Stimulated activated naive B cell treated with anti-CD40 and anti-IgM and Interleukin-4, amounts not matched to agents 10 μg/mL and 1 μg/mL and 100 μg/mL, for 72 hours (primary cell): Measurements from ENCODE around the gene SERGEF.

Experiments
- ATAC-seq, 2 donors: fragments of 150-1000 bp; cut with Tn5 transposase; replicated peaks; 2 replicates each; pipeline ENCODE4 v1.10.0; 2021; ENCODE audit warnings: moderate library complexity in 1 of 2
- DNase-seq: peaks from one replicate; pipeline ENCODE4 v3.0.0; 2021
- H3K27ac Mint-ChIP-seq: one replicate; pipeline ENCODE4 v1.8.0; 2022; ENCODE audit warnings: mild to moderate bottlenecking, mixed read lengths
- H3K27me3 Mint-ChIP-seq, 2 donors: one replicate each; pipeline ENCODE4 v1.8.0; 2022; ENCODE audit warnings: mixed read lengths in 2 of 2
- H3K36me3 Mint-ChIP-seq, 2 donors: one replicate each; pipeline ENCODE4 v1.8.0; 2022; ENCODE audit warnings: mixed read lengths in 2 of 2, mild to moderate bottlenecking in 1 of 2
- H3K4me1 Mint-ChIP-seq, 2 donors: one replicate each; pipeline ENCODE4 v1.8.0; 2022; ENCODE audit warnings: mixed read lengths in 2 of 2, mild to moderate bottlenecking in 1 of 2
- H3K4me3 Mint-ChIP-seq, 2 donors: one replicate each; pipeline ENCODE4 v1.8.0; 2022; ENCODE audit warnings: mild to moderate bottlenecking in 2 of 2, mixed read lengths in 2 of 2, moderate library complexity in 1 of 2
- H3K9me3 Mint-ChIP-seq, 2 donors: one replicate each; pipeline ENCODE4 v1.8.0; 2022; ENCODE audit warnings: mixed read lengths in 2 of 2, mild to moderate bottlenecking in 1 of 2

The SERGEF gene

DNA sequence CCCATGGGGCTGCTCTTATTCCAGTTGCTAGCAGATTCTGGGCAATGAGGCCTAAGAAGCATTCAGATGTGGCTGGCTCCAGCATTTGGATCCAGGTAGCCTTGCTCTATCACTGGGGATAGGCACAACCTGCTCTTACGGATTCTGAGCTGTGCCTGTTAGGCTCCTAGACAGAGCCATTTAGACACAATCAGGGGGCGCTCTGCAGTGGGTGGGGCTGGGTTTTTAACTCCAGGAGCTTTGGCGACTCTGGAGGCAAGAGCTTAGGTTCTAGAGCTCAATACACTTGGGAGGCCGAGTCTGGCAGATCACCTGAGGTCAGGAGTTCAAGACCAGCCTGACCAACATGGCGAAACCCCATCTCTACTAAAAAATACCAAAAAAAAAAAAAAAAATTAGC, 246.3 kb downstream of the SERGEF start:
- peaks cover 7 to 18% of the 10 kb centered on the region in 2 donors for H3K27me3 Mint-ChIP-seq
- ATAC-seq (no peak), DNase-seq (no peak)
- H3K4me3 Mint-ChIP-seq, result no peak overlapping the region
- no peak overlapping the region for H3K27ac Mint-ChIP-seq
- no peaks in the 10 kb centered on the region for H3K36me3 Mint-ChIP-seq
- H3K4me1 Mint-ChIP-seq, result no peaks in the 10 kb centered on the region
- no peaks in the 10 kb centered on the region for H3K9me3 Mint-ChIP-seq

DNA sequence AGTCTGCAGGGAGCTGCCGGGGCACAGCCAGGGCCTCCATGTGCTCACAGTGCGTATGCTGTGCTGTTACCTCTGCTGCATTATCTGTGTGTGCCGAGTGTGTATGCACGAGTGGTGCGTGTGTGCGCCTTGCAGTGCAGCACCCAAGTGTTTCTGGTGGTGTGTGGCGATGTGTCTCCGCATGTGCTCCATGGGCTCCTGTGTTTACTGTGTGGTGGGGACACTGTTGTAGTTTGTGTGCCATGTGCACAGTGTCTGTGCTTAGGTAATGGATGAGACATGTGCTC, 246.8 kb downstream of the SERGEF start:
- no peak overlapping the region for H3K4me3 Mint-ChIP-seq
- H3K36me3 Mint-ChIP-seq, result no peaks in the 10 kb centered on the region
- ATAC-seq, result no peak
- DNase-seq, result no peak
- H3K4me1 Mint-ChIP-seq, result no peaks in the 10 kb centered on the region
- no peak overlapping the region for H3K27ac Mint-ChIP-seq
- H3K9me3 Mint-ChIP-seq, result no peaks in the 10 kb centered on the region
- peaks cover 7 to 18% of the 10 kb centered on the region in 2 donors for H3K27me3 Mint-ChIP-seq

DNA sequence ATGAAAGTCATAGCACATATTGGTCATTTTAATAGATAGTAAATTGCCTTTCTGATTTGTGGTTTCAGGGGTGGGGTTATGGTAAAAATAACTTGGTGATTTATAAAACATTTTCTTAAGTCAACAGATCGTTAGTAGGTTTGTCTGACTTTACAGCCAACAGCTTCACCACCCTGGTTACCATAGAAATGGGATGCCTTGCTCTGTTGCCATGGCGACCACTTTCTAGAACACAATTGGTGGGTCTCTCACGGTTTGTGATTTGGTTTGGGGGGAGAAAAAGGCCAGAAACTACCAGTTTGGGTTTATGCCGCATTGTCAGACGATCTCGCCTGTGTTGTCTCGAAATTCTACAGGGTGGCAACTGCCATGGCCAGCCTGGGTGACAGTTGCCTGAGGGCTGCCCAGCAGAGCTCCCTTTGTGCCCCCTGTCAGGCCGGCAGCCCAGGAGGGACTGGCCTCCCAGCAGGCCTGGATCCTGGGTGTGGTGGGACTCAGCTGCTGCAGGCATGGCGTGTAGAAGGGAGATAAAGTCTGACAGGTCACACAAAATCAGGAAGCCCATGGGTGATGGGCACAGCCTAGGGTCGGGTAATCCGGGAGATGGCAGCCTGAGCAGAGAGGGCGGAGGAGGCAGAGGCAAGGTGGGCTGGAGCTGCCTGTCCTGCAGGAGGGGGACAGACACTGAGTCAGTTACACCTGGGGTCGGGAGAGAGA, 247.3 kb downstream of the SERGEF start:
- H3K9me3 Mint-ChIP-seq, result no peaks in the 10 kb centered on the region
- DNase-seq, result no peak
- H3K4me1 Mint-ChIP-seq, result no peaks in the 10 kb centered on the region
- H3K4me3 Mint-ChIP-seq, result no peak overlapping the region
- no peak for ATAC-seq
- H3K27ac Mint-ChIP-seq, result no peak overlapping the region
- no peaks in the 10 kb centered on the region for H3K36me3 Mint-ChIP-seq
- H3K27me3 Mint-ChIP-seq, result peaks cover 7 to 18% of the 10 kb centered on the region in 2 donors

DNA sequence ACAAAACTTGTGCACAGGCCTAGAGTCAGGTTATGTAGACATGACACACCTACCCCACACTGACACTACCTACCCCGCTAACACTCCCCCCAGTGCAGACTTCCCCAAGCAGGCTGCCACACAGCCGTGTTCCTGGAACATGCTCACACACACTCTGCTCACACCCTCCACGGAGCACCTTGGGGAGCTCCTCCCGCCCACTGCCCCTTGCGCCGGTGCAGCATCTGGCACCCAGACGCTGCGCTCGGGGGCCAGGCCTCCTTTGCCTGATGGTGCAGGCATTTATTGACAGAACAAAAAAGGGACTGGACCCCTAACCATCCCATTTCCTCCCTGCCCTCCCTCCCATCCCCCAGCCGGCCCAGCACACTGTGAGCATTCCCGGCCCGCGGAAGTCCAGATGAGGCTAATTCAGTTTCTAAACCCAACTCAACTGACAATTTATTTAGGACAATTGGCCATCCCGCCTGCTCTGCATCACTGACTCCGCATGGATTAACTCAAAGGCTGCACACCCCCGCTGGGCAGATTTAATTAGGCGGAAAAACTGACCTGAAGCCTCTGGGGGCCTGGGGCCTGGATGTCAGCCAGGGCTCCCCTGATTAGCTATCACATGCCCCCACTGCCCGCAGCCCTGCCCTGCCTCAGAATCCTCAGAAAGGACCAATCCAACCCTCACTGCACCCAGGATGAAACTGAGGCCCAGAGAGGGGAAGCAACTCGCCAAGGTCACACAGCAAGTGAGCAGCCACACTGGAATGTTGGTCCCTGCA, 248.2 kb downstream of the SERGEF start:
- Mint-ChIP-seq H3K27ac (no peak overlapping the region), H3K4me3 (no peak overlapping the region), H3K36me3 (no peaks in the 10 kb centered on the region), H3K9me3 (no peaks in the 10 kb centered on the region), H3K27me3 (peaks cover 7 to 18% of the 10 kb centered on the region in 2 donors), H3K4me1 (no peaks in the 10 kb centered on the region)
- no peak for DNase-seq
- no peak for ATAC-seq

DNA sequence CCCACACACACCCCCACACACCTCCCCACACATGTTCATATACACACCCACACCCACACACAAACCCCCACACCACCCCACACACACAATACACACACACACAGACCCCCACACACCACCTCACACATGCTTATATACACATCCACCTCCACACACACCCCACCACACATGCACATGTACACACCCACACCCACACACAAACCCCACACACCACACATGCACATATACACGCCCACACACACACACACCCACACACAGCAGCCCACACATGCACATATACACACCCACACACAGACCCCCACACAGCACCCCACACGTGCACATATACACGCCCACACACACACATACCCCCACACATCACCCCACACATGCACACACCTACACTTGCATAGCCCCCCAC, 249.1 kb downstream of the SERGEF start:
- ATAC-seq (no peak), DNase-seq (no peak)
- peaks cover 7 to 18% of the 10 kb centered on the region in 2 donors for H3K27me3 Mint-ChIP-seq
- H3K4me3 Mint-ChIP-seq, result no peak overlapping the region
- H3K9me3 Mint-ChIP-seq, result no peaks in the 10 kb centered on the region
- H3K36me3 Mint-ChIP-seq, result no peaks in the 10 kb centered on the region
- H3K27ac Mint-ChIP-seq, result no peak overlapping the region
- no peaks in the 10 kb centered on the region for H3K4me1 Mint-ChIP-seq

DNA sequence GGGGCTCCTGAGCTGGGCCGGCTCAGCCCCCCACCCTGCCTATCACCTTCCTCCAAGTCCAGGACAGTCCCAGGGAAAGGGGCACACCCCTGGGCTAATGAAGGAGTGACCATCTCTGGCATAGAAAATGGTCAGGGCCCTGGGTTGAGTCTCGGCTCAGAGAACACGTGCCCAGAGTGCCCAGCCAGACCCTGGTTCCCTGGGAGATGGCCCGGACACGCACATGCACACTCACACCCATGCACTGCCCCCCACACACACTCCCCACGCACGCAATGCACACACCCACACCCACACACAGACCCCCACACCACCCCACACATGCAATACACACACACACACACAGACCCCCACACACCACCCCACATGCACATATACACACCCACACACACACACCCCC, 249.6 kb downstream of the SERGEF start:
- ATAC-seq (no peak), DNase-seq (no peak)
- no peak overlapping the region for H3K27ac Mint-ChIP-seq
- H3K4me1 Mint-ChIP-seq, result no peaks in the 10 kb centered on the region
- no peak overlapping the region for H3K4me3 Mint-ChIP-seq
- H3K36me3 Mint-ChIP-seq, result no peaks in the 10 kb centered on the region
- peaks cover 7 to 18% of the 10 kb centered on the region in 2 donors for H3K27me3 Mint-ChIP-seq
- H3K9me3 Mint-ChIP-seq, result no peaks in the 10 kb centered on the region

DNA sequence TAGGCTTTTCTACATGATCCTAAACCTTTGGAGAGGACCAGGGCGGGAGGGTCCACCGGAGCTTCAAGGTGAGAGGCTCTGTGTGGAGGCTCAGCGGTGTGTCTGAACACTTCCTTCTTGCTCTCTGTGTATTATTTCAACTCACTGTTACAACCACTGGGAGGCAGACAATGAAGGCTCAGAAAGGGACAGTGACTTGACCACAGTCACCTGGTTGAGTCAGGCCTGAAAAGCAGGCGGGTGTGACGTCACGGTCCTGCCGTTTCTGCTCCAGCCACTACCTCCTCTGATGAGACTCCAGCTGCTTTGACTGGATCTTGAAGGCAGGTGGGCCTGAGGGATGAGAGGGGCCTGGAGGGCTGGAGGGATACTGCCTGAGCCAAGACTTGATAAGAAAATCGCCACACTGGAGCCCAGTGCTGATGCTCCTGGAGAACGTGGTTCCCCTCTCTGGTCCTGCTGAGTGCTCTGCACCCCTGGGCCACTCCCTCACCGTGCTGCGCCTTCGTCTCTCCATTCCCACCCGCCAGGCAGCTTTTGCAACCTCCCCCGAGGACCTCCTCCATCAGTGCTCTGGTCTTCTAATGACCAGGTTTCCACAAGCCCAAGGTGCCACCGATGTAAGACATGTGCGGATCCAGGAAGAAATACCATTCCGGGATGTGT, 250.4 kb downstream of the SERGEF start:
- no peaks in the 10 kb centered on the region for H3K4me1 Mint-ChIP-seq
- H3K36me3 Mint-ChIP-seq, result no peaks in the 10 kb centered on the region
- DNase-seq, result no peak
- no peaks in the 10 kb centered on the region for H3K9me3 Mint-ChIP-seq
- peak; percentile 30 to 32 for ATAC-seq
- peaks cover 7 to 18% of the 10 kb centered on the region in 2 donors for H3K27me3 Mint-ChIP-seq
- H3K4me3 Mint-ChIP-seq, result no peak overlapping the region
- H3K27ac Mint-ChIP-seq, result no peak overlapping the region

DNA sequence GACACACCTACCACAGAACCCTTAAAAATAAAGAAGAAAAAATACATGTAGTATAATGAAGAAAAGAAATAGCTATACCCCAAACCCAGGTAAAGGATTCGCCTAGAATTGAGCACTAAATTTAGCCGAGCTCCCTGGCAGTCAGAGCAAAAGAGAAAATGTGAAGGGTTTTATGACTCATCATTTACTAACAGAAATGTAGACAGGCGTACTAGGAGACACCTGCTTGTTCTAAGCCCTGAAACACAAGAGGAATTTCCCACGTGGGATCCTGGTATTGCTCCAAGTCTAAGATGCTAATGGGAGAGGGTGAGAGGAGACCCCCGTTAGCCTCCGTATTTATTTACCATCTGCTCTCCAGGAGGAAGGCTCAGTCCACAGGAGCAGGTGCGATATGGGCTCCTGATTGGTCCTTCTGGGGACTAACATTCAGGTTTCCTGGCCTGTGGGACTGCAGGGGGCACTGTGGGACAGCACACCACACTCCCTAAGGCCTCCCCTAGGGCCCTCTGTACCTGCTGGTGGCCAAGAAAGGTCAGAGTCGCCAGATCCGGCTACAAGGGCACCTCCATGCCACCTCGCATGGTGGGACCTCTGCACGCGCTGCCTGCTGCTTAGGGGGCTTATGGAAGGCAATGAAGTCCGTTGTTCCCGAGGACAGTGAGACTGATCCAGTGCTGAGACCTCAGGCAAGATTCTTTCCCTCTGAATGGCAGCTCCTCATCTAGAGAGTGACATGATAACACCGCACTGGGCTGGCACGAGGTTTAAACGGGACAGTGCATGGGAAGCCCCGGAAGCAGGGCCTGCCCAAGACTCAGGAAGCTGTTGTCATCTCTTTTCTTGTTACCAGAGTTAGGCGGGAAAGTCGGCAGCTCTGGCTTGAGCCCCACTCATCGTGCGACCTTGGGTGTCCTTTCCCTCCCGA, 252.5 kb downstream of the SERGEF start:
- H3K36me3 Mint-ChIP-seq, result no peaks in the 10 kb centered on the region

DNA sequence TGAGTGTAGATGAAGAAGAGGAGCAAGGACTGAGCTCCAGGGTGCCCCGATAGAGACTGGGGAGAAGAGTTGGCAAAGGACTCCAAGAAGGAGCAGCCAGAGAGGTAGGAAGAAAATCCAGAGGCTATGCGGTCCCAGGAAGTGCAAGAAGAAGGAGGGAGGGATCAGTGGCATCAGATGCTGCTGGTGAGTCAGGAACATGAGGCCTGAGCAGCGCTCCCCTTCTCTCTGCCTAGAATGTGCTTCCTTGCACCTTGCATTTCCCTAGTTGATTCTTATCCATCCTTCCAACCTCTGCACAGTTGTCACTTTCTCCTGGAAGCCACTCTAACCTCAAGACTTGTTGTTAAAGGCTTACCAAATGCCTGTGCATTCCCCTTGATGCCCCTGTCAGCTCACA, 257.0 kb downstream of the SERGEF start:
- H3K27ac Mint-ChIP-seq, result no peak overlapping the region
- H3K4me1 Mint-ChIP-seq, result no peaks in the 10 kb centered on the region
- DNase-seq, result no peak

More for the DNA sequence above, 252.5 kb downstream of the SERGEF start:
- Mint-ChIP-seq H3K27ac (no peak overlapping the region), H3K9me3 (no peaks in the 10 kb centered on the region), H3K4me3 (no peak overlapping the region), H3K27me3 (peaks cover 9 to 19% of the 10 kb centered on the region in 2 donors), H3K4me1 (no peaks in the 10 kb centered on the region)
- DNase-seq (no peak), ATAC-seq (peak; percentile 85 to 87)

DNA sequence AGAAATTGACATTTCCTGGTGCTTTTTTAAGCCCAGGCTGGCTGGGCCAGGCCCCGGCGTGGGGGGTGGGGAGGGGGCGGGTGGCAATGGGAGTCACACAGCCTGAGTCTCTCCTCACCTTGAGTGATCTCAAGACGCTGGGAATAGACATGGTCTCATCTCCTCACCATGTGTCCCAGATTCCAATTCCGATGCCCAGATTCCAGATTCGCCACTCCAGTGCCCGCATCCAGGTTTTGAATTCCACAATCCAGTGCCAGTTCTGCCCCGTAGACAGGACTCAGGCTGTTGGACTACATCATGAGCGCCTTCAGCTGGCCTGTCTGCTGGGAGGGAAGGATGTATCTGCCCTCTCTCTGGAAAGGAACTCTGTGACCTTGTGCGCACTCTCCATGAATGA, 259.2 kb downstream of the SERGEF start:
- no peak for ATAC-seq
- H3K36me3 Mint-ChIP-seq, result no peaks in the 10 kb centered on the region
- no peak overlapping the region for H3K4me3 Mint-ChIP-seq
- H3K9me3 Mint-ChIP-seq, result no peaks in the 10 kb centered on the region
- H3K4me1 Mint-ChIP-seq, result no peaks in the 10 kb centered on the region
- no peak for DNase-seq
- no peak overlapping the region for H3K27ac Mint-ChIP-seq
- peaks cover 15 to 21% of the 10 kb centered on the region in 2 donors for H3K27me3 Mint-ChIP-seq

More for the DNA sequence above, 257.0 kb downstream of the SERGEF start:
- Mint-ChIP-seq H3K9me3 (no peaks in the 10 kb centered on the region), H3K27me3 (peaks cover 15 to 20% of the 10 kb centered on the region in 2 donors), H3K4me3 (no peak overlapping the region), H3K36me3 (no peaks in the 10 kb centered on the region)
- ATAC-seq, result no peak

DNA sequence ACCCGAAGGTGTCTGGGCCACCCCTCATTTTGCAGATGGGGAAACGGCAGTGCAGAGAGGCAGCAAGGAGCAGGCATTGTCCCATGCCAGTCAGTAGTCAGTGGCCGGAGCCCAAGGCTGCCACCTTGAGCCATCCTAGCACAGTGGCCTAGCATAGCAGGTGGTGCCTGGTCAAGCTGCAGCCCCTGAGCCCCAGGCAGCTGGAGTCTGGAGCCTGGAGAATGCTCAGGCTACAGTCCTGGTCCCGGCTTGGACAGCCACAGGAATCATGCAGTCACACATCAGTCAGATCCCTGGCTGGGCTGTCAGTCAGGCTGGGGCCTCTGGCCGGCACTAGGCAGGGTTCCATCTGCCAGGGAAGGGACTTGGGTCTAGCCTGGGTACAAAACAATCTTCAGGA, 259.7 kb downstream of the SERGEF start:
- H3K4me1 Mint-ChIP-seq, result no peaks in the 10 kb centered on the region
- no peak overlapping the region for H3K27ac Mint-ChIP-seq
- ATAC-seq (no peak), DNase-seq (no peak)
- H3K27me3 Mint-ChIP-seq, result peaks cover 16 to 21% of the 10 kb centered on the region in 2 donors
- H3K9me3 Mint-ChIP-seq, result no peaks in the 10 kb centered on the region
- H3K4me3 Mint-ChIP-seq, result no peak overlapping the region
- no peaks in the 10 kb centered on the region for H3K36me3 Mint-ChIP-seq

DNA sequence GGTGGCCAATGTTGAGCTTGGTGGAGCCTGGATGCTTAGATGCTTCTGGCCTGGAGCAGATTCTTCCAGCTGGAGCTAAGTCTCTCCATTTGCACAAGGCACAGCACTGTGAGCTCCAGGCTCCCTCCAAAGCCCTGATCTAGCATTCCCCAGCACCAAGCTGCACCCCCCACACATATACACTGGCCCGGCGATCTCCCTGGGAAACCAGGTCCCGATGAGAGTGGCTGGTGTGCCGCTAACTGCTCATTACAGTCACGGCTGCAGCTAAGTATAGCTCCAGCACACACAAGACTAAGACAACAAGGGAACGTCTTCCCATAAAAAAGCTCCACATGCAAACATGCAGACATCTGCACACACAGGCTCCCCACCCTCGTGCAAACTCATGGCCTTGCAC, 260.7 kb downstream of the SERGEF start:
- H3K27me3 Mint-ChIP-seq, result peaks cover 22 to 25% of the 10 kb centered on the region in 2 donors
- no peaks in the 10 kb centered on the region for H3K9me3 Mint-ChIP-seq
- DNase-seq (no peak), ATAC-seq (no peak)
- H3K36me3 Mint-ChIP-seq, result no peaks in the 10 kb centered on the region
- no peak overlapping the region for H3K4me3 Mint-ChIP-seq
- no peaks in the 10 kb centered on the region for H3K4me1 Mint-ChIP-seq
- H3K27ac Mint-ChIP-seq, result no peak overlapping the region

DNA sequence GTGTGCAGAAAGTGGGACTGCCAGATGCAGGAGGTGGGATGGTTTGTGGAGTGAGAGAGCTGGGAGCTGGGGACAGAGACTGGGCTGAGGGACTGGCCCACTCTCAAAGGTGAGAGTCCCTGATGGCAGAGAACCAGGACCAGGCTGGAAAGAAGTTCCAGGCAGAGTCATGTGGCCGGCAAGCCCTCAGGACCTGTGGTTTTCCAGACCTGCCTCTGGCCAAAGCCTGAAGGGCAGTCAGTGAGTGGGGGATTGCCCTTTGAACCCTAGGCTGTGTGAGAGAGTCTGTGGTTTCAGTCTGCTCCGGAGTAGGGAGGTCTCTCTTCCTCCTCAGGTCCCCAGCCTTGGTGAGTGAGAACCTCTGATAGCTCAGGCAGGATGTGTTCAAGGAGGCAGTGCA, 261.3 kb downstream of the SERGEF start:
- no peaks in the 10 kb centered on the region for H3K9me3 Mint-ChIP-seq
- H3K27me3 Mint-ChIP-seq, result peaks cover 23 to 25% of the 10 kb centered on the region in 2 donors
- DNase-seq (no peak), ATAC-seq (no peak)
- H3K27ac Mint-ChIP-seq, result no peak overlapping the region
- no peaks in the 10 kb centered on the region for H3K4me1 Mint-ChIP-seq
- H3K4me3 Mint-ChIP-seq, result no peak overlapping the region
- H3K36me3 Mint-ChIP-seq, result no peaks in the 10 kb centered on the region

DNA sequence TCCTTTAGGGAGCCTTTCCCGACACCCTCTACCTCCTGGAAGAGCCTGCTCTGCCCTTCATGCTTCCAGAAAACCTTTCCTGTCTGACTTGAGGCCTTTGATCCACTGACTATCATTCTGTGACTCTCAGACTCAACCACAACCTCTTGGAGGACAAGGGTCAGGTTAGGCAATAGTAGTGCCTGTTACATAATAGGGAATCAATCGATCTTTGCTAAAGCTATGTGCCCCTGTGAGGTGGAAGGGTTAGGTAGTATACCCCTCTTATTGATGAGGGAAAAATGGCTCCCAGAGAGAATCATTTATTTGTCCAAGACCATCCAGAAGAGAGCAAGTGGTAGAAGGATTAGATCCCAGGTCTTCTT, 262.1 kb downstream of the SERGEF start:
- no peaks in the 10 kb centered on the region for H3K36me3 Mint-ChIP-seq
- no peaks in the 10 kb centered on the region for H3K9me3 Mint-ChIP-seq
- H3K4me3 Mint-ChIP-seq, result no peak overlapping the region
- peaks cover 29 to 30% of the 10 kb centered on the region in 2 donors for H3K27me3 Mint-ChIP-seq
- ATAC-seq, result no peak
- no peak overlapping the region for H3K27ac Mint-ChIP-seq
- no peak for DNase-seq
- H3K4me1 Mint-ChIP-seq, result no peaks in the 10 kb centered on the region
